ENCODE results near the gene PTPRK. TPM values are rescaled to one million over a fixed set of nuclear protein-coding genes. Genes with fewer than 3 reads are reported as not detected.
"Not testable (repeated sequence)": the region's sequence is repeated elsewhere in the genome, so short reads cannot be mapped to it uniquely, and the experiment has no call there.

PTPRK gene
- polyA plus RNA-seq, 4 donors: 48.8 to 61.8 (median 57.9) TPM

- no peak for DNase-seq (ENCODE audit: low read depth in 4 of 4, low spot score in 3 of 4)
Observed at GRCh38 chr6:127996925-127997324, 523.5 kb downstream of the PTPRK start.

- DNase-seq (ENCODE audit: low read depth in 4 of 4, low spot score in 3 of 4): no peak
Observed at GRCh38 chr6:127992144-127992543, 528.3 kb downstream of the PTPRK start.

- DNase-seq (ENCODE audit: low read depth in 4 of 4, low spot score in 3 of 4): no peak
Observed at GRCh38 chr6:127990074-127990473, 530.3 kb downstream of the PTPRK start.

GRCh38 chr6:127980996-127981395 is 539.4 kb downstream of the PTPRK start:
- no peak for DNase-seq (ENCODE audit: low read depth in 4 of 4, low spot score in 3 of 4)

- DNase-seq (ENCODE audit: low read depth in 4 of 4, low spot score in 3 of 4): not testable (repeated sequence)
Observed at GRCh38 chr6:127978185-127978584, 542.2 kb downstream of the PTPRK start.

- DNase-seq (ENCODE audit: low read depth in 4 of 4, low spot score in 3 of 4): no peak
Observed at GRCh38 chr6:127976796-127977195, 543.6 kb downstream of the PTPRK start.

- DNase-seq (ENCODE audit: low read depth in 4 of 4, low spot score in 3 of 4): no peak
Observed at GRCh38 chr6:127976111-127976510, 544.3 kb downstream of the PTPRK start.

GRCh38 chr6:127972815-127973214 is 547.6 kb downstream of the PTPRK start:
- no peak for DNase-seq (ENCODE audit: low read depth in 4 of 4, low spot score in 3 of 4)

GRCh38 chr6:127971945-127972391 is 548.4 kb downstream of the PTPRK start:
- no peak for DNase-seq (ENCODE audit: low read depth in 4 of 4, low spot score in 3 of 4)

- DNase-seq (ENCODE audit: low read depth in 4 of 4, low spot score in 3 of 4): no peak
Observed at GRCh38 chr6:127971386-127971785, 549.0 kb downstream of the PTPRK start.

- DNase-seq (ENCODE audit: low read depth in 4 of 4, low spot score in 3 of 4): no peak
Observed at GRCh38 chr6:127969701-127970100, 550.7 kb downstream of the PTPRK start.

- DNase-seq (ENCODE audit: low read depth in 4 of 4, low spot score in 3 of 4): no peak
Observed at GRCh38 chr6:127968394-127968793, 552.0 kb downstream of the PTPRK start.

GRCh38 chr6:127967708-127968107 is 552.7 kb downstream of the PTPRK start:
- DNase-seq (ENCODE audit: low read depth in 4 of 4, low spot score in 3 of 4): no peak

- DNase-seq (ENCODE audit: low read depth in 4 of 4, low spot score in 3 of 4): no peak
Observed at GRCh38 chr6:127966616-127967015, 553.8 kb downstream of the PTPRK start.

- no peak for DNase-seq (ENCODE audit: low read depth in 4 of 4, low spot score in 3 of 4)
Observed at GRCh38 chr6:127963495-127963894, 556.9 kb downstream of the PTPRK start.

- no peak for DNase-seq (ENCODE audit: low read depth in 4 of 4, low spot score in 3 of 4)
Observed at GRCh38 chr6:127959869-127960268, 560.5 kb downstream of the PTPRK start.

- DNase-seq (ENCODE audit: low read depth in 4 of 4, low spot score in 3 of 4): no peak
Observed at GRCh38 chr6:127956956-127957355, 563.4 kb downstream of the PTPRK start.

GRCh38 chr6:127956260-127956888 is 564.0 kb downstream of the PTPRK start:
- no peak for DNase-seq (ENCODE audit: low read depth in 4 of 4, low spot score in 3 of 4)

- no peak for DNase-seq (ENCODE audit: low read depth in 4 of 4, low spot score in 3 of 4)
Observed at GRCh38 chr6:127954082-127954481, 566.3 kb downstream of the PTPRK start.

GRCh38 chr6:127952831-127953230 is 567.6 kb downstream of the PTPRK start:
- DNase-seq (ENCODE audit: low read depth in 4 of 4, low spot score in 3 of 4): no peak

GRCh38 chr6:127952176-127952575 is 568.2 kb downstream of the PTPRK start:
- DNase-seq (ENCODE audit: low read depth in 4 of 4, low spot score in 3 of 4): no peak

- DNase-seq (ENCODE audit: low read depth in 4 of 4, low spot score in 3 of 4): no peak
Observed at GRCh38 chr6:127951172-127951917, 569.1 kb downstream of the PTPRK start.
